Measurements from ENCODE around the gene OSGEPL1.

DNA sequence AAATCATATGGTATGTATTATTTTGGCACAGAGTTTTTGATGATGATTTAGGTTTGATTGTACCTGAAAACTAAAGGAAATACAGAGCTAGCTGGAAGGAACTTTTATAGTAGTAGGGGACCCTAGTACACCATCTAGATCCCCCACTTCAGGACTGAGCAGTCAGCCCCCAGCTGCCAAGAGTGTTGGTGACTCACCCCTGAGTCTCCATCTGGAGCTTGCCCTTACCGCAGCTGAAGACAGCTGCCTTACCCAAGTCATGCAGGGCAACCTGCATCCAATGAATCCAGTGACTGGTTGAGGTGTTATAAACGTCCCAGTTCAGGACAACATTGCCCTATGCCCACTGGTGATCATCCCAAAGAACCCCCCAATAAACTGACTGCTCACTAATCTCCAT, 36.9 kb upstream of the OSGEPL1 start:
- no peak for TF ChIP-seq SIN3A (IDR thresholded peaks at IDR 0.05; ENCODE audit: borderline replicate concordance, insufficient read depth, low read length)
- TF ChIP-seq POLR2AphosphoS5 (IDR thresholded peaks at IDR 0.05; ENCODE audit: low read depth, low read length): no peak
- TF ChIP-seq TAF1 (IDR thresholded peaks at IDR 0.05; ENCODE audit: borderline replicate concordance, insufficient read depth, low read length): no peak

All from PFSK-1 (cell line).